GM19452 (cell line): Measurements from ENCODE around the gene DDX43.
"Not testable (repeated sequence)": the region's sequence is repeated elsewhere in the genome, so short reads cannot be mapped to it uniquely, and the experiment has no call there.

Experiments used
- ATAC-seq: cut with Tn5 transposase; IDR thresholded peaks from one replicate; pipeline ENCODE4 v1.9.1; 2021; ENCODE audit not compliant: unreplicated experiment

DDX43 gene

GRCh38 chr6:73394577-73395354 is at the start of gene DDX43:
TSS of gene DDX43 (plus strand) at chr6:73394828. CDS start at chr6:73394906, 78 bp downstream.
- ATAC-seq, result peak; percentile 71

GRCh38 chr6:73348550-73349204 is 46.0 kb upstream of the DDX43 start:
- ATAC-seq, result no peak

- no peak for ATAC-seq
Measured at GRCh38 chr6:73349311-73349710, 45.3 kb upstream of the DDX43 start.

GRCh38 chr6:73353636-73354593 is 40.7 kb upstream of the DDX43 start, which contains the start of gene DPPA5:
TSS of gene DPPA5 (minus strand) at chr6:73354276. CDS start at chr6:73354225, 51 bp downstream.
- ATAC-seq, result no peak

- ATAC-seq, result no peak
Measured at GRCh38 chr6:73362358-73362757, 32.3 kb upstream of the DDX43 start, which contains the start of gene KHDC3L. TSS of gene KHDC3L (plus strand) at chr6:73362658. CDS start at chr6:73362730, 72 bp downstream.

GRCh38 chr6:73362869-73363536 is 31.6 kb upstream of the DDX43 start:
- no peak for ATAC-seq

GRCh38 chr6:73363537-73363875 is 31.1 kb upstream of the DDX43 start:
- ATAC-seq, result no peak

GRCh38 chr6:73364121-73364520 is 30.5 kb upstream of the DDX43 start:
- no peak for ATAC-seq

DNA sequence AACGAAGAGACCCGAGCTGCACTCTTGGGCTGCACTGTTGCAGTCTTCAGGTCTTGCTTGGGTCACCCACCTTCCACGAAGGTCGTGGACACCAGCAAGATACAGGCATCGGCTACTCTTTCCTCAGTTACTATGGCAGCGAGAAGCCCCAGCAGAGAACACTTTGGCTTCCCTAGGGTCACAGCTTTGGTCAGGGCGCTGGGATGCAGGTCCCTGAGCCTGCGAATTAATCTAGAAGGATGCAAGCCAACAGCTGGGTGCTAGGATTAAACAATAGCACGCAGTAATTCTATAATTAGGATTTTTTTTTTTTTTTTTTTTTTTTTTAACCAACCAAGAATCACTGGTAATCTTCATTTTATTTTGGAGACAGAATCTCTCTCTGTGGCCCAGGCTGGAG is 30.1 kb upstream of the DDX43 start:
- ATAC-seq, result no peak

DNA sequence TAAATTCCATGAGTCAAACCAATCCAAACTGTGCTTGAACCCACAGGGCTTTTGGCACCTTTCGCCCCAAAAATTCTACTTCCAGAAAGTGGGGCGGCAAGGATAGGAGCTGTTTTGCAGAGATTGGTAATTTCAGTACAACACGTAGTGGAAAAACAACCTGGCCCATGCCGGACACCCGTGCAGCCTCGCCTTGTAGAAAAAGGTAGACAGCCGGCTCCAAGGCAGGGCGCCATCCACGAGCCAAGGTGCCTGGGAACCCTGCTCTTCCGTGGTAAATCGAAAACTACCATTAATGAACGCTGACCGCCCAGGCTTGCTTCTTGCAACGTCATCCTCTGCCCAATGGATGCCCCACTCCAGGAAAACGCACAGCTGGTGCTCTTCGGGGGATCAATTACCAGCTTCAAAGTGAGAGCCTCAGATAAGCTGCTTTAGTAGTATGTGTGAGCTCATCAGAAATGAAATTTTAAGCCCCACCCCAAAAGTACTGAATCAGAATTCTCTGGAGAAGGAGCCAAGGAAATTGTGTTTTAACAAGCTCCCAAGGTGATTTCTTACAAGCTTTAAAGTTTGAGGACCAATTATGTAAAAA is 26.8 kb upstream of the DDX43 start:
- ATAC-seq, result no peak

GRCh38 chr6:73368675-73369074 is 26.0 kb upstream of the DDX43 start:
- no peak for ATAC-seq

DNA sequence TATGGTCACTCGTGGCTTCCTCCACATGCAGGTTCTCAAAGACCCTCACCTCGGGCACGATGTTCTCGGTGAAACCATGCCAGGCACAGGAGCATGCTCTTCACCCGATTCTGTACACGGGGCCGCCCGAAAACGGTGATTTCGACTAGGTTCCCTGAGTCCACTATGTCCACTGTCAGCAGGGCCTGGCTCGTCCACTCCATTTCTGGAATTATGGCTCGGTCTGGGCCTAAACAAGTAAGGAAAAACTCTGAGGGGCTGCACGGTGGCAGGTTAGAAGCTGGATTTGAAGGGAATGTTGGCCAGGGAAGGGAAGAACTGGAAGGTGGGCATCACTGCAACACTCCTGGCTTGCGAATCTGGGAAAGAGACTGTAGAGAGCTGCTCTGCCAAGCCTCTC is 25.5 kb upstream of the DDX43 start:
- no peak for ATAC-seq

GRCh38 chr6:73369563-73369962 is 25.1 kb upstream of the DDX43 start, which contains the start of gene OOEP:
TSS of gene OOEP (minus strand) at chr6:73369897. CDS start at chr6:73369792, 105 bp downstream.
- no peak for ATAC-seq

GRCh38 chr6:73371984-73372383 is 22.6 kb upstream of the DDX43 start:
- no peak for ATAC-seq

DNA sequence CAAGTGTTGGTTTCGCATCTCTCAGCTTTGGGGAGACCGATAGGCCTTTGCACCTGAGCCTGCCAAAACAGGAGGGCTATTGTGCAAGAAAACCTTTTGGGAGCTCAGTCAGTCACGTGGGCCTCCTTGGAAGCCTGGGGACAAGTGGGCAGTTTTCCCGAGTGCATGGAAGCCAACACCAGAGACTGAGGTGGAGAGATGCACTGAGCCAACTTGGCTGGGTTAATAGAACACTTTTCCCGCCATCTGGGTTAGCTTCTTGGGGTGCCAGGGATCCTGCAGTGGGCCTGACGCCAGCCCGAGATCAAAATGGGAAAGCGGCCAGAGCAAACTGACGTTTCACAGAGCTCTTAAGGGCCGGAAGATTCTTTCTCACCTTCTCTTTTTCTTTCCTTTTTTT is 22.1 kb upstream of the DDX43 start:
- ATAC-seq, result no peak

DNA sequence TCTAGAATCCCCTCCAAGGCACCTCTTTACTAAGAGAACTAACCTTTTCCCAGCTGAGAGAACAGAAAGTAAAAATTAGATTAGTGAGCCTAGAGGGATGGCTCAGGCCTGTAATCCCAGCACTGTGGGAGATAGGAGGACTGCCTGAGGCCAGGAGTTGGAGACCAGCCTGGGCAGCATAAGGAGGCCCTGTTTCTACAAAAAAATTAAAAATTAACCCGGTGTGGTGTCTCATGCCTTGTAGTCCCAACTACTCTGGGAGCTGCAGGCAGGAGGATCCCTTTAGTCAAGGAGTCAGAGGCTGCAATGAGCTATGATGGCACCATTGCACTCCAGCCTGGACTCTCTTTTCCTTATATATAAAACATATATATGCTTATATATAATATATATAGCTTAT is 19.4 kb upstream of the DDX43 start:
- no peak for ATAC-seq

DNA sequence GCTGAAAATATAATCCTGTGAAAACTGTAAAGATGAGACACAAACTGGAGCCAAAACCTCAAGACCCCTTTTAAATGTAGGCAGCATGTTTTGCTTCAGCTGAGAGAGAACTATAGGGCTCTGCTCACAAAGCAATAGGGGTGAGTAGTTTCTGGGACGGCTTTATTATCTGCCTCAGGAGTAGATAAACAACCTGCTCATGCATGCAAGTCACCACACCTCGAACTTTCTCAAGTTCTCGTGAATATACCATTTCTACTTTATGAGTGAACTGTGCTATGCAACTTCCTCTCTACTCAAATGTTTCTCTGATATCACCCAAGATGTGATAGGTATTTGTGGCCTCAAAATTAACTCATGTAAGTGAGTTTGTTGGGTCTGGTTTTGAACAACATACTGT is 17.4 kb upstream of the DDX43 start:
- ATAC-seq, result no peak

DNA sequence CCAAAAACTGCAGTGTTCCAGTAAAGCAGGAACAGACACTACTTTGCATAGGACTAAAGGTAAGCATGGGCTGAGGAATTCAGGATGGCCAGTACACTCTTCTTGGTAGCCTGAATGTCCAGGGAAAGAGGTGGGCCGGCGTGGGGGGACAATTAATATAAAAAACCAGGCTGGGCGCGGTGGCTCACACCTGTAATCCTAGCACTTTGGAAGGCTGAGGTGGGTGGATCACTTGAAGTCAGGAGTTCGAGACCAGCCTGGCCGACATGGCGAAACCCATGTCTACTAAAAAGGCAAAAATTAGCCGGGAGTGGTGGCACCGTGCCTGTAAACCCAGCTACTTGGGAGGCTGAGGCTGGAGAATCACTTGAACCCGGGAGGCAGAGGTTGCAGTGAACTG is 13.1 kb upstream of the DDX43 start:
- not testable (repeated sequence) for ATAC-seq

DNA sequence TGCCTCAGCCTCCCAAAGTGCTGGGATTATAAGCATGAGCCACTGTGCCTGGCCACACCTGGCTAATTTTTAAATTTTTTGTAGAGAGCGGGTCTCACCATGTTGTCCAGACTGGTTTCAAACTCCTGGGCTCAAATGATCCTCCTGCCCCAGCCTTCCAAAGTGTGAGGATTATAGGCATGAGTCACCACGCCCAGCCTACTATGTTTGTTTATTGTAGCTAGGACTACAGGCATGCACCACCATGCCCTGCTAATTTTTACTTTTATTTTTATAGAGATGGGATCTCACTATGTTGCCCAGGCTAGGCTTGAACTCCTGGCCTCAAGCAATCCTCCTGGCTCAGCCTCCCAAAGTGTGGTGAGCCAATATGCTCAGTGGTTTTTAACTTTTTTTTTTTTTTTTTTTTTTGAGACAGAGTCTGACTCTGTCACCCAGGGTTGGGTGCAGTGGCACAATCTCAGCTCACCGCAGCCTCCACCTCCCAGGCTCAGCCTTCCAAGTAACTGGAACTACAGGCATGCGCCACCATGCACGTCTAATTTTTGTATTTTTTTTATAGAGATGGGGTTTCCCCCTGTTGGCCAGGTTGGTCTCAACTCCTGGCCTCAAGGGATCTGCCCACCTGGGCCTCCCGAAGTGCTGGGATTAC is 12.0 kb upstream of the DDX43 start:
- ATAC-seq, result no peak

DNA sequence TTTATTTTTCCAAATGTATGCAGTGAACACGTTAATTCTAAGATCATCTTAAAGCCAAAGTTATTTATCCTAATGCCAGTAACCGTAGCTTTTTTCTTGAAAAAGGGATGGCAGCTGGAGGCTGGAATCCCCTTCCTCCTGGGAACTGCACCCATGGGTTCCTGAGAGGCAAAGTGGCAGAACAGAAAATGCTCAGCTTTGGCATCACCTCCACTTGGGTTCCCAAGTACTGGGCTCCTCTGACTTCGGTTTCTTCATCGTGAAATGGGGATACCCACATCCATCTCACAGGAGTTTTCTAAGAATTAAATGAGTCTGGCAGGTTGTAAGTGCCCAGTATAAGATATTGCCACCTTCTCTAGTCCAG is 6.2 kb upstream of the DDX43 start:
- peak; percentile 20 for ATAC-seq
